Femur (tissue), 1 donor: Measurements from ENCODE around the gene R3HDM2.
"Not testable (repeated sequence)": the region's sequence is repeated elsewhere in the genome, so short reads cannot be mapped to it uniquely, and the experiment has no call there.

Source experiments
- DNase-seq: peaks from one replicate; pipeline ENCODE4 v3.0.0-alpha.2; 2017

Gene R3HDM2

DNA sequence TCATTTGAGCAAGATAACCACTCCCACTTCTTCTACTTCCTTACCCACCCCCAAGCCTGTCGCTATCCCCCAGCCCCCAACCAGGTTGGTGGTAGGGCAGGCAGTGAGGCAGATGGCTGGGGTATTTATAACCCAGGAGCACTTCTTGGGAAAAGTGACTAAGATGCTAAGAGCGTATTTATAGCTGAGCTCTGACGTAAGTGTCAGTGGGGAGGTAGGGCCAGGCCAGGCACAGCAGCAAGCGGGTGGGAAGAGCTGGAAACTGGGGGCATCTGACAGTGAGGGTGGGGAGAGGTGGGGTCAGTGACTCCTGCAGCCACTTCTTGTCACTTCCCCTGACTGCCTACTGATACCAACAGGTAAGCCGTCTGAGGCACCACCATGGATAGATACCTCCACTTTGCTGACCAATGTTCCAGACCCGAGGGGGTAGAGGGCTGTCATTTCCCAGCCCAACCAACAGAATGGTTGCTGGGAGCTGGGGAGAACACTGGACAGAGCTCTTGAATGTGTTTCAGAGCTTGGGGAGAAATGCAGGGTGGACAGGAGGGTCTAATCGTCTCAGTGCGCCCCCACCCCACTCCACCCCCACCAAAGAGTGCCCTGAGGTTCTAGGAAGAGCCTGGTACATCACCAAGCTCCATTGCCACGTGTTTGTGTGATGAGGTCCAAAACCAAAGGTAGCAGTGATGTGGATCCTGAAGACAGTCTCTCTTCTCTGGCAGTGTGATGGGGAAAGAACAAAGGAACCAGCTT is 21.5 kb upstream of the R3HDM2 start:
- peak; percentile 70 for DNase-seq

GRCh38 chr12:57451233-57451778 is 20.5 kb upstream of the R3HDM2 start:
- no peak for DNase-seq

DNA sequence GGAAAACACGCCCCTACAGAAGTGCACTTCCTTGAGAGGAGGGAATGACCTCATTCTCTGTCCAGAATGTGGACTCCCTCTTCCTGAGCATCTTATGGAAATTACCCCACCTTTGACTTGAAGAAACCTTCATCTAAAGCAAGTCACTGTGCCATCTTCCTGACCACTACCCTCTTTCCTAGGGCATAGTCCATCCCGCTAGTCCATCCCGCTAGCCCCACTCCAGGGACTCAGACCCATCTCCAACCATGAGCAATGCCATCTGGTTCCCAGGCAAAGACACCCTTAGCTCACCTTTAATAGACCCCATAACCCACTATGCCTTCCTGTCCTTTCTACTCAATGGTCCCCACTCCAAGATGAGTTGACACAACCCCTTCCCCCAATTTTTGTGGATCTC is 19.2 kb upstream of the R3HDM2 start:
- no peak for DNase-seq

DNA sequence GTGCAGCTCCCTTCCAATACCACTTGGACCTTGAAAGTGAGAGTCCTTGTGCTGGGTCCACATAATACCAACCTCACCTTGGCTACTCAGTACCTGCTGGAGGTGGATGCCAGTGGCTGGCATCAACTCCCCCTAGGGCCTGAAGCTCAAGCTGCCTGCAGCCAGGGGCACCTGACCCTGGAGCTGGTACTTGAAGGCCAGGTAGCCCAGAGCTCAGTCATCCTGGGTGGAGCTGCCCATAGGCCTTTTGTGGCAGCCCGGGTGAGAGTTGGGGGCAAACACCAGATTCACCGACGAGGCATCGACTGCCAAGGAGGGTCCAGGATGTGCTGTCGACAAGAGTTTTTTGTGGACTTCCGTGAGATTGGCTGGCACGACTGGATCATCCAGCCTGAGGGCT is 18.5 kb upstream of the R3HDM2 start:
- no peak for DNase-seq

GRCh38 chr12:57448669-57449068 is 17.8 kb upstream of the R3HDM2 start:
- no peak for DNase-seq

- DNase-seq, result no peak
Measured at GRCh38 chr12:57446292-57446960, 15.6 kb upstream of the R3HDM2 start.

- no peak for DNase-seq
Measured at GRCh38 chr12:57444744-57445143, 13.9 kb upstream of the R3HDM2 start.

GRCh38 chr12:57444337-57444736 is 13.5 kb upstream of the R3HDM2 start:
- not testable (repeated sequence) for DNase-seq

- DNase-seq, result no peak
Measured at GRCh38 chr12:57441846-57442427, 11.1 kb upstream of the R3HDM2 start.

DNA sequence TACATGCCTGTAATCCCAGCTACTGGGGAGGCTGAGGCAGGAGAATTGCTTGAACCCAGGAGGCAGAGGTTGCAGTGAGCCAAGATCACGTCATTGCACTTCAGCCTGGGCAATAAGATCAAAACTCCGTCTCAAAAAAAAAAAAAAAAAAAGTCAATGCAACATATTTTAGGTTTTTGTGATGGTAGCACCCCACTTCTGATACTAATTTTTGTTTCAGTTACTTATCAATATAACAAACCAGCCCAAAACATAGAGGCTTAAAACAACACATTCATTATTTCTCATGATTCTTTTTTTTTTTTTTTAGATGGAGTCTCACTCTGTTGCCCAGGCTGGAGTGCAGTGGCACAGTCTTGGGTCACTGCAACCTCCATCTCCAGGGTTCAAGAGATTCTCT is 10.6 kb upstream of the R3HDM2 start:
- DNase-seq, result not testable (repeated sequence)

DNA sequence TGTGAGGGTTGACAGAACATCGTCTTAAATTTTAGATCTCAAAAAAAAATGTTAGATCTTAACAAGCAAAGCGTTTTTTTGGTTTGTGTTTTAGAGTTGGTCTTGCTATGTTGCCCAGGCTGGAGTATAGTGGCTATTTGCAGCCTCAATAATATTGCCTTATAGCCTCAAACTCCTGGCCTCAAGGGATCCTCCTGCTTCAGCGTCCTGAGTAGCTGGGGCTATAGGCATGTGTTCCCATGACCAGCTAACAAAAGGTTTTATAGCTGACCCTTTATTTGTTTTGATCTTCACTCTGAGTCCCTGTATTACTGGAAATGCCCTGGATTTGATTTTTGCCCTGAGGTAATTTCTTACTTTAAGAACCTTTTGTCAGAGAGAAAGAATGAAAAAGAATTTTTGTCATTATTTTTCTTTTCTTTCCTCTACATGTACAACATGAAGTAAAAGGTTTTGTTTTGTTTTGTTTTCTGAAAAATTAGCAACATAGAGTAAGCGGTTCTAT is 9.0 kb upstream of the R3HDM2 start:
- DNase-seq, result no peak

DNA sequence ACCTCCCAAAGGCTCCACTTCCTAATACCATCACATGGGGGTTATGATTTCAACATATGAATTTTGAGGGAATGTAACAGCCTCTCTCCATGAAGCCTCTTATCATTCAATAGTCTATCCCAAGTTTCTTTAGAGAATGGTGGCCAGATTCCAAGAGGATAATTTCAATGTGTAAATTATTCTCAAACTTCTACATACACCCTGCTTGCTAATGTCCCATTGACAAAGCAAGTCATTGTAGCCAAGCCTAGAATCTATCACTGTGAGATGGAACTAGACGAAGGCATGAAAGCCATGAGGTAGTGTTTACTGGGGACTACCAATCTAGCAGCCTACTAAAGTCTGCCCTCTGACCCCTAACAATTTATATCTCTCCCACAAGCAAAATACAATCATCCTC is 7.6 kb upstream of the R3HDM2 start:
- DNase-seq, result no peak

GRCh38 chr12:57435293-57435692 is 4.5 kb upstream of the R3HDM2 start:
- DNase-seq, result no peak

DNA sequence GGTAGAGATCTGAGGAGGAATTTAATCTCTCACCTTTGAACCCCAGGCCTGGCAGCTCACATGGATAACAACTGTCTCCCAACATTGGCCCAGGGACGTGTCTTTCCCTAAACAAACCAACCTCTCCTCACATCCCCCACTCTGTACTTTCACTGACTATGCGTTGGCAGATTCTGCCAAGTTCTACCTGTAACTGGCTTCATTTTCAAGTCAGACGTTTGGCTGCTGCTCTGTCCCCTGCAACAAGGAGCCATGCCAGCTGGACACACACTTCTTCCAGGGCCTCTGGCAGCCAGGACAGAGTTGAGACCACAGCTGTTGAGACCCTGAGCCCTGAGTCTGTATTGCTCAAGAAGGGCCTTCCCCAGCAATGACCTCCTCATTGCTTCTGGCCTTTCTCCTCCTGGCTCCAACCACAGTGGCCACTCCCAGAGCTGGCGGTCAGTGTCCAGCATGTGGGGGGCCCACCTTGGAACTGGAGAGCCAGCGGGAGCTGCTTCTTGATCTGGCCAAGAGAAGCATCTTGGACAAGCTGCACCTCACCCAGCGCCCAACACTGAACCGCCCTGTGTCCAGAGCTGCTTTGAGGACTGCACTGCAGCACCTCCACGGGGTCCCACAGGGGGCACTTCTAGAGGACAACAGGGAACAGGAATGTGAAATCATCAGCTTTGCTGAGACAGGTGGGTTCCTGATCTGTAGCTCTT is 3.8 kb upstream of the R3HDM2 start, which contains the start of gene INHBC:
Gene INHBC, plus strand, starts transcription at position 268 of the 707 bp plus-strand sequence. Its CDS starts 103 bp downstream, at position 371.
- DNase-seq, result no peak

- no peak for DNase-seq
Measured at GRCh38 chr12:57433370-57433769, 2.5 kb upstream of the R3HDM2 start.

GRCh38 chr12:57431654-57432188 is 878 bp upstream of the R3HDM2 start:
- no peak for DNase-seq

GRCh38 chr12:57430112-57430930 is 522 bp downstream of the R3HDM2 start:
- peak; percentile 68 for DNase-seq

- DNase-seq, result no peak
Measured at GRCh38 chr12:57429473-57430111, 1.3 kb downstream of the R3HDM2 start.

DNA sequence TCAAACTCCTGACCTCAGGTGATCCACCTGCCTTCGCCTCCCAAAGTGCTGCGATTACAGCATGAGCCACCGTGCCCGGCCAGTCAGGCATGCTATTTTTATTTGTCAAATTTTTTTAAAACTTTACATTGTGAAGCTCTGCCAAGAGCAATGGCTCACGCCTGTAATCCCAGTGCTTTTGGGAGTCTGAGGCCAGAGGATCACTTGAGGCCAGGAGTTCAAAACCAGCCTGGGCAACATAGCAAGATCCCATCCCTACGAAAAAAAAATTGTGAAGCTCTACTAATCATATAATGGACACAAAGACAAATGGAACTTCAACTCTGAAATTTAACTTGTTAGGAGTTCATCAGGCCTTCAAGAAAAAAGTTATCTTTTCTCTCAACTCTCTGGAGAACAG is 1.9 kb downstream of the R3HDM2 start:
- DNase-seq, result no peak

GRCh38 chr12:57426948-57427347 is 3.9 kb downstream of the R3HDM2 start:
- not testable (repeated sequence) for DNase-seq

DNA sequence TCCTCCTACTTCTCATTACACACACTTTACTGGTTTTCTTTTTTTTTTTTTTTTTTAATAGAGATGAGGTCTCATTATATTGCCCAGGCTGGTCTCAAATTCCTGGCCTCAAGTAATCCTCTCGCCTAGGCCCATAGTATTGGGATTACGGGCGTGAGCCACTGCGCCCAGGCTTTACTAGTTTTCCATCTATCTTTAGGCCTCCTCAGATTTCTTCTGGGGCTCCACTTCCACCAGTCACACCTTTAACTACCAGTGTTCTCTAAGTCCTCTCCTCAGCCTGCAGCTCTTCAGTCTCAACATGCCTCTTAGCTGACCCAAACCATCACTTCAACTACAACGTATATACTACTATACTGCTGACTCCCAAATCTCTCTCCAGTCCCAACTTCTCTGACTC is 10.4 kb downstream of the R3HDM2 start:
- no peak for DNase-seq
